GM13976 (cell line): ENCODE data around the gene ITIH4.

Source experiments
- DNase-seq: peaks from one replicate; pipeline ENCODE4 v3.0.0; 2012; ENCODE audit warnings: low spot score
- in situ Hi-C: fragments of 300-500 bp; cut with MboI; formaldehyde crosslinking; loops from one replicate; pipeline ENCODE4 v1.12.0; 2022; ENCODE audit warnings: low sequenced_read_pairs, mixed read lengths, inconsistent platforms; ENCODE audit not compliant: unreplicated experiment
- TF ChIP-seq, protein P1 (sequence below): IDR thresholded peaks from 2 replicates; pipeline ENCODE4 v1.5.1; 2012; ENCODE audit warnings: borderline replicate concordance, mild to moderate bottlenecking; ENCODE audit not compliant: insufficient read depth; ENCODE audit errors: extremely low read depth, missing control alignments, control extremely low read depth

ITIH4 gene

DNA sequence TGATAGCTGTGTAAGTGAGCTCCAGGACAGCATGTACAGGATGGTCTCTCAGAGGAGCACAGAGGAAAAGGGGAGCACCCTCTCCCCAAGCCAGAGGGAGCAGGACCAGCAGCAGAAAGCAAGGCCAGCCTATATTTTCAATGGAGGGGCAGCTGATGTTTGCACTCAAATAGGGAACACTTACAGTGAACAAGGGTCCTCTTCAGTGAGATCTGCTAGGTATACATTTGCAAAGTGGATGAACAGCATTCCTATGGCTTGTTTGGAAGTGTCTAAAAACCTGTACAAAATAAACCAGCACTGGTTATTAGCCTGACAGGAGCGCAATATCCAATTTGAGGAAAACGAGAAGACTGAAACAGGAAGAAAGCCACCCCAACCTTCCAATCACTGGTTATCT is 21.9 kb upstream of the ITIH4 start:
- TF ChIP-seq, protein P1, sequence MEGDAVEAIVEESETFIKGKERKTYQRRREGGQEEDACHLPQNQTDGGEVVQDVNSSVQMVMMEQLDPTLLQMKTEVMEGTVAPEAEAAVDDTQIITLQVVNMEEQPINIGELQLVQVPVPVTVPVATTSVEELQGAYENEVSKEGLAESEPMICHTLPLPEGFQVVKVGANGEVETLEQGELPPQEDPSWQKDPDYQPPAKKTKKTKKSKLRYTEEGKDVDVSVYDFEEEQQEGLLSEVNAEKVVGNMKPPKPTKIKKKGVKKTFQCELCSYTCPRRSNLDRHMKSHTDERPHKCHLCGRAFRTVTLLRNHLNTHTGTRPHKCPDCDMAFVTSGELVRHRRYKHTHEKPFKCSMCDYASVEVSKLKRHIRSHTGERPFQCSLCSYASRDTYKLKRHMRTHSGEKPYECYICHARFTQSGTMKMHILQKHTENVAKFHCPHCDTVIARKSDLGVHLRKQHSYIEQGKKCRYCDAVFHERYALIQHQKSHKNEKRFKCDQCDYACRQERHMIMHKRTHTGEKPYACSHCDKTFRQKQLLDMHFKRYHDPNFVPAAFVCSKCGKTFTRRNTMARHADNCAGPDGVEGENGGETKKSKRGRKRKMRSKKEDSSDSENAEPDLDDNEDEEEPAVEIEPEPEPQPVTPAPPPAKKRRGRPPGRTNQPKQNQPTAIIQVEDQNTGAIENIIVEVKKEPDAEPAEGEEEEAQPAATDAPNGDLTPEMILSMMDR, result no peak
- no peak for DNase-seq
- in situ Hi-C loops, result no loop called here

DNA sequence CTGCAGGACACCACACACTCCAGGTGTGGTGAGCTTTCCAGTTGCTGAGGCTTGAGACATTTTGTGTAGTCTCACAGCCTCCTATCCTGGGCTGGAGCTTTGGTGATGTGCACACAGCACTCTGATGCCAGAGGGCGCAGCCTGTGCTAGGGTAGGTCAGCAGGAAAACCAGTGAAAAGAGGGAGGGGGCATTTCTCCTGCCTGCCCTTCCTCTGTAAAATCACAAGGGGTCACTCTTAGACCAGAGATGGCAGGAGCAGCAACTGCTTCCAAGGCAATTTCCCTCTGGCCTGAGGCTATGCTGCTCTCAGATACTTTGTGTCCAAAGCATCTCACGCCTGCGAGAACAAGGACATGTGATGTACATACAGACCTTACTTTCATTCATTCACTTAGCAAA is 20.9 kb upstream of the ITIH4 start:
- DNase-seq, result peak; percentile 78
- in situ Hi-C loops, result no loop called here
- TF ChIP-seq, protein P1, result peak; percentile 73

DNA sequence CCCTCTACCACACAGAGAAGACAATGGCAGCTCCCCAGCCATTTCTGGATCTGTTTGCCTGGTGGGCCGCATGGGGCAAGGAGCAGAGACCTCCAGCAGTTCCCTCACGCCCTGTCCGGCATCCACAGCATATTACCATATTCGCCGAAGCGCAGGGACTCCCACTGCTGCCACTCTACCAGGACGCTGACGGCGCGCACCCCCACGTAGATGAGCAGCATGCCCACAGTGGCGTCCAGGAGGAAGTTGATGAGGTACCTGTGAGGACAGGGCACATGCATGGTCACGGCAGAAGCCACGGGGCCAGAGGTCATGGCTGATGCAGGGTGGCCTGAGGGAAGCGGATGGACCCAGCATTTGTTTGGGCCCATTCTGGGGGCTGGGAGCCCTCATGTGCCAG is 19.2 kb upstream of the ITIH4 start:
- no peak for DNase-seq
- in situ Hi-C loops, result loop anchor here (10.0 kb wide), 1 partner anchor 225 kb away; no protein-coding TSS in a partner anchor
- TF ChIP-seq, protein P1, result no peak

DNA sequence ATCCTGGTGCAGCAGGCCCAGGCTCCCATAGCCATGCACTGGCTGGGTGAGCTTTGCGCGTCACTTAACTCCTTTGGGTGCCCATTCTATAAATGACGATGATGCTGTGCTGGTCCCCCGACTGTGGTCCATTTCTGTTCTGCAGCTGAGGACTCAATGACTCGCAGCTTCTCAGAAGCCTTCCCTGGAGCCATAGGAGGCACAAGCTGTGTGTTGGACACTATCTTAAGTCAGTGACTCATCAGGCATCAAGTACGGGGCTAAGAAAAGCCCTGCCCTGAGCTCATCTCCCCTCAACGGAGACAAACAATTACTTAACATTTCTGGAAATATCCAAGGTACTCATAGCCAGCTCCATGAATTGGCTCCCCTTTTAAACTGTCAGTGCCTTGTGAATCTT is 18.1 kb upstream of the ITIH4 start:
- DNase-seq, result no peak
- in situ Hi-C loops, result loop anchor here (10.0 kb wide), 1 partner anchor 226 kb away; no protein-coding TSS in a partner anchor
- TF ChIP-seq, protein P1, result no peak

DNA sequence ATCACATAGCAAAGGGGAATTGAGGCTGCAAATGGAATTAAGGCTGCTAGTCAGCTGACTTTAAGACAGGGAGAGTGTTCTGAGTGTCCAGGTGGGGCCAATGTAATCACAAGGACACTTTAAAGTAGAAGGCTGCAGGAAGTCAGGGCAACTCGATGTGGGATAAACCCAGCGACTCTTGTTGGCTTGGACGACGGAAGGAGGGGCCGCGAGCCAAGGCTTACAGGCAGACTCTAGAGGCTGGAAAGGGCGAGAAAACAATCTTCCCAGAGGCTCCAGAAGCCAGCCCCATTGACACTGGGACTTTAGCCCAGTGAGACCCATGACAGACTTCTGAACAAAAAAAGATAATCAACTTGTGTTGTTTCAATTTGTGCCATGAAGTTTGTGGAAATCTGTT is 17.3 kb upstream of the ITIH4 start:
- TF ChIP-seq, protein P1, result no peak
- in situ Hi-C loops, result loop anchor here (10.0 kb wide), 1 partner anchor 227 kb away; no protein-coding TSS in a partner anchor
- DNase-seq, result no peak

DNA sequence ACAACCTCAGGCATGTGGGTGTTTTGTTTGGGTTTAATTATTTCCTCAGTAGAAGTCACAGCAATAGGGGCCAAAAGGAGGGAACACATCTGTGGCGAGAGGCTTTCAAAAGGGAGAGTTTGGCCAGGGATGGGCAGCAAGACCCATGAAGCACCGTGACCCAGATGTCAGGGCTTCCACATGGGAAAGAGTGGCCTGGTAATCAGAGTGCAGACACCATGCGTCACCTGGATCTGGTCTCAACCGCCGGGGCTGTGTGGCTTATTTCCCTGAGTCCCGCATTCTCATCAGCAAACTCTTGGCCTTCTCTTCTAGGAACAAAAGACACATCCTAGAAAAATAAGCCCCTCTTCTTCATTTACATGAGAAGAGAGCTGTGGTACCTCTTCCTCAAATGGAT is 16.8 kb upstream of the ITIH4 start:
- DNase-seq, result no peak
- TF ChIP-seq, protein P1, result no peak
- in situ Hi-C loops, result loop anchor here (10.0 kb wide), 1 partner anchor 228 kb away; no protein-coding TSS in a partner anchor
